PFSK-1 (cell line): ENCODE measurements around the gene NRIP1.

ENCODE experiments used
- POLR2AphosphoS5 ChIP-seq: IDR thresholded peaks from 2 replicates; pipeline ENCODE4 v1.6.1; 2012; ENCODE audit warnings: low read depth, mild to moderate bottlenecking, control low read depth, low read length, moderate library complexity
- TAF1 ChIP-seq: IDR thresholded peaks from 2 replicates; pipeline ENCODE4 v1.6.1; 2012; ENCODE audit warnings: low read length, control low read depth, borderline replicate concordance; ENCODE audit not compliant: insufficient read depth

DNA sequence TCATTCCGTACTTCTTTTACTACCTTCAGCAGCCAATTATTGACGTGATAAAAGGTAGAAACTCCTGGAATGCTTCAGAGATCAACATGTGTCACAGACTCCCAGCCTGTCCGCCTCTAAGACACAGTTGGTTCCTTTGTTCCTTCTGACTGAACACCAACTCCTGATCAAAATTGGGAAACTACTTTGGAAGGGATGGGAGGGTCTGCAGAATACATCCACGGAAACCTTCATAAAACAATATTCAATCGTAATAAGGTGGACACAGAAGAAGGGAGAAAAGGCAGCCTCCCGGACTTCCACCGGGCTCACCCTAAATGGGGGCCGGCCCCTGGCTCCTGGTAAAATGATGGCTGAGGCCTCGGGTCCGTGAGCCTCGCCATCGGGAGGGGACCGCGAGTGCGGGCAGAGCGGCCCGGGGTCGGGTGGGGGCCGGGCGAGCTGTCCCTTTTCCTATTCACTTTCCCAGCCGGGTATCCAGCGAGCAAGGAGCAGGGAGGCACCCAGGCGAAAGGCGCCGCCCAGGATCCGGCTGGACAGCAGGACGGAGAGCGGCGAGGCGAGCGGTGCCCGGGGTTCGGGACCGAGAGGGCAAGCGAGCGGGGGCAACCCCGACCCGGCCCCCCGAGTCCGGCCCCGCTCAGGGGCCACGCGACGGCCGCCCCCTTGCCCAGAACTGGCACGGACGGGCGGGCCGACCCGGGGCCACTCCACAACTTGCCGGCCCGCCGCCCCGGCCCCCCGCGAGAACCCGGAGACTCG lies 805 bp downstream of the NRIP1 start:
- TF ChIP-seq POLR2AphosphoS5 (no peak), TAF1 (no peak)
